CD4-positive, alpha-beta T cell treated with Interleukin-17A for 4 hours (primary cell): ENCODE measurements around the gene GPR15.
A peak's percentile ranks its signal among the peaks of the same experiment; 100 is the strongest.

ENCODE experiments used
- DNase-seq: peaks from one replicate; pipeline ENCODE4 v3.0.0-alpha.2; 2020; ENCODE audit warnings: mixed read lengths

The GPR15 gene

DNA sequence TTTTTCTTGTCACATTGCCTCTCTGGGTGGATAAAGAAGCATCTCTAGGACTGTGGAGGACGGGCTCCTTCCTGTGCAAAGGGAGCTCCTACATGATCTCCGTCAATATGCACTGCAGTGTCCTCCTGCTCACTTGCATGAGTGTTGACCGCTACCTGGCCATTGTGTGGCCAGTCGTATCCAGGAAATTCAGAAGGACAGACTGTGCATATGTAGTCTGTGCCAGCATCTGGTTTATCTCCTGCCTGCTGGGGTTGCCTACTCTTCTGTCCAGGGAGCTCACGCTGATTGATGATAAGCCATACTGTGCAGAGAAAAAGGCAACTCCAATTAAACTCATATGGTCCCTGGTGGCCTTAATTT, 478 bp downstream of the GPR15 start:
- DNase-seq: no peak

DNA sequence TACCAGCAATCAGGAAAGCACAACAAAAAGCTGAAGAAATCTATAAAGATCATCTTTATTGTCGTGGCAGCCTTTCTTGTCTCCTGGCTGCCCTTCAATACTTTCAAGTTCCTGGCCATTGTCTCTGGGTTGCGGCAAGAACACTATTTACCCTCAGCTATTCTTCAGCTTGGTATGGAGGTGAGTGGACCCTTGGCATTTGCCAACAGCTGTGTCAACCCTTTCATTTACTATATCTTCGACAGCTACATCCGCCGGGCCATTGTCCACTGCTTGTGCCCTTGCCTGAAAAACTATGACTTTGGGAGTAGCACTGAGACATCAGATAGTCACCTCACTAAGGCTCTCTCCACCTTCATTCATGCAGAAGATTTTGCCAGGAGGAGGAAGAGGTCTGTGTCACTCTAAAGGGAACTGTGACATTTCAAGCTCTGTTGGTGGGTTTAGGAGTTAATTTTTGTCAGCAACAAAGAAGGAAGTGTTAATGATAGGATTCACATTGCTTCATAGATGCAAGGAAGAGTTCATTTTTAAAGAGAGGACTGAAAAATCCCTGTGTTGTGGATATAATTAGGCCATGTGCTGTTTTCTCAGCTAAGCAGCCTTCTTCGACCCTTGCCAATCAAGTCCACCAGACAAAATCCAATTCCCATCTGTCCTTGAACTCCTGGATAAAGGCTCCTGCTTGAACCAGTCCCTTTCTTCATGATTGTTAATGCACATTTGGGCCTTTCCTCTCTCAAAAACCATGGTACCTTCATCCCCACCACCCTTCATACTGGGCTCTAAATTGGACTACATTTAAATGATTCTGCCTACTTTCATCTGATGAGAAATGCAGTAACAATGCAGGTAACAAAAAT, 1.2 kb downstream of the GPR15 start:
- no peak for DNase-seq

DNA sequence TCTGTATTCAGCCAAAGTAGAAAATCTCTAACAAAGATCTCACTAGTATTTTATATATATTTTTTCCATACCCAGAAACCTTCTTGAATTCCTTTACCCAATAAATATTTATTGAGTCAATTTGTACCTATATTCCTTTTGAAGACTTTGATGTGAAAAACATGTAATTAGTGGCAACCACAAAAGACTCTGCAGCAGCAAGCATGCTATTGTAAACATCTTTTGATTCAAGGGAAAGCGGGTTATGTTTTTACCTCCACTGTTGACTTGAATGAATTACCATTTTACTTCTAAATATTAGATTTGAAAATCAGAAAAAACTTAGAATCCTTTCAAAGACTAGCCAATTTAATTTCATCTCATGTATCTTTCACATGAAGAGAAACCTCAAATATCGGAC, 2.4 kb downstream of the GPR15 start:
- DNase-seq: no peak

DNA sequence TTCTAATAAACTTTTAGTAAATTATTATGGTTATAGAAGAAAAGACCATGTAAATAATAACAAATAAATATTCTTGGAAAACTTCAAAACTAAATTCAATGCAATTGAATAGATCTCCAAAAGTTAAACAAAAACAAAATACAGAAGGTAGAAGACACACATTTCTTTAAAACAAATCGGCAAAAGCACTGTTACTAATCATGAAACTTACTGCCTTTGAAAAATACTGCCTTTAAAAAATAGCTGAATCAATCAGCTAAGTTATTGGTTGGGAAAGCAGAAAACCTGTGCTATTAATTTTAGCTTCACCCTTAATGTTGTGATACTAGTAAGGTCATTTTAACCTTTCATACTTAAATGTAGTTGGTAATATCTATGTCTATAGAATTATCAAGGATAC, 3.0 kb downstream of the GPR15 start:
- no peak for DNase-seq

DNA sequence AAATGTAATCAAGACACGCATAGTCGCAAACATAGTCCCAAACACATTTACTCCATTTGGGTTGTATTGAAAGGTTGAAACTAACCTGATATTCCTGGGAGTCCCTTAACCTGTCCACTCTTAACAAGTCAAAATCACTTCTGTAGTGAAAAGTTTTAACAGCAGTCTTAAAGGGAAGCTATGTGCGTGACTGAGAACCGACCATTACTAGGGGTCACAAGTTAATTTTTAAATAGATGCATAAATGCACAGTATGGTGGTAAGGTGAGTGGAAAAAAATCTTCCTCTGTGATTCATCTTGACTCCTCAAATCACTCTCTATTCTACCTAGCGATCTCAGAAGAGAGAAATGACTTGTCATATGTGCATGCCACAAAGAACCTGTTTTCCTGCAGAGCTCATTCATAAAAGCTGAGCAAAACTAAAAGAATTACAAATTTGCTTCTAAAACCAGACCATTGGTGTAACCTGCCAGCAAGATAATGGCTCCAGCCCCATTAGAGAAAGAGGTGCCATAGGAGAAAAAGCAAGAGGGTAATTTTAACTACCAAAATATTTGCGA, 4.8 kb downstream of the GPR15 start:
- DNase-seq: no peak

DNA sequence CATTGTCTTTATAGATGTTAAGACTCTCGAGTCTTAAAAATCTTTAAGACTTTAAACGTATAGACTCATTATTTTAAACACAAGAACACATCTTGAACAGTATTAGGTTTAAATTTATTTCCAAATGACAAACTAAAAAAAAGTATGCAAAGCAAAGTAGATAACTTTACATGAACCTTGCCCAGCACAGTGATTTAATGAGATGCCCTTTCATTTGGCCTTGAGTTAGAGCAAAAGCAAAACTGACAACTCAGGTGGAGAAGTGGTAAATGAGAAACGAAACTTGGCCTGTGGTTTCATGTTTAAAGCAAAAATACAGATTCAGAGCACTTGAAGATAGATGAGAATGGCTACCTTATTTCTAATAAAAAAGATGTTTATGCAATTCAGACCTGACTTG, 8.6 kb downstream of the GPR15 start:
- DNase-seq: no peak

DNA sequence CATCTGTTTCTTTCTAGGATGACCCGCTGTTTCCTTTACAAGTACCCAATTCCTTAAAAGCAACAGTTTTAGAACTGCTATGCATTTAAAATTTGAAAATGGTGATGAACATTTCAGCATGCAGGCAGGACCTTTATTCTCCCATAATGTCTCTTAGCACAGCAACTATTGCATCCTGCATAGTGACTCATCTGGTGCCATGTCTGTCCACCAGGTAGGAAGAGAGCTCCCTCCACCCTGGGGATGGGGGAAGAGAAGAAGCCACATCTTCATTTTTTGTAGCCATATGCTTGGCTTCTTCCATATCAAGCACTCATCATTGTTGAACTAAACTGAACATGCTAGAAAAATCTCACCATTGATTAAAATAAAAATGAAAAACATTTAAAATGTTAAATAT, 9.9 kb downstream of the GPR15 start:
- DNase-seq: no peak

DNA sequence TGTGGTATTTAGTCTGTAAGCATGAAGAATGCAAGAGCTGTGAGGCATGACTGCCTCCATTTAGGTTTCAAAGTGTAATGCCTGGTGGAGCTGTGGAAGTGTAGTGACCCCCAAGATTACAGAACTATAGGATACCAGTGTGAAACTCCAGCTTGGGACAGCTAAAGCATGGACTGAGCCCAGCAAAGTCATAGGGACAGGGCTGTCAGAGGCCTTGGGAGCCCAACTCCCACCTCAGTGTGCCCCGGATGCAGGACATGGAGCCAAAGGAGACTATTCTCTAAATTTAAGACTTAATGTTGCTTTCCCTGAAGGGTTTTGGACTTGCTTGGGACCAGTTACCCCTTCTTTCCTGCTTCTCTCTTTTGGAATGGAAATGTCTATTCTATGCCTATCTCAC, 10.8 kb downstream of the GPR15 start:
- DNase-seq: no peak

DNA sequence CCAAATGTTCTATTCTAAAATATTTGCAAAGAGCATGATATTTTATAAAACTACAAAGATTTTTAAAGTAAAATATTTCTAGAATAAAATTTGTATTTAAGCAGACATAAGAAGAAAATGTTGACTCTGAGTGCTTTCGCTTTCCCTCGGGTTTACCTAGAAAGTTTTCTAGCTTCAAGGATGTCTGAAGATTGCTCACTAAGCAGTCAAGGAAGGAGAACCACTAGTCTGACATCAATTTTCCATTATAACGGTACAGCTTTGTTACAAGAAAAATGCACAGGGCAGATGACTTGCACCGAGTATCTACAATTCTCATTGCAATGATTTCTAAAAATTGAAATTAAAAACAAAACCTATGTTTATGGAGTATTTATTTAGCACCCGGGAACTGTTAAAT, 14.2 kb downstream of the GPR15 start:
- no peak for DNase-seq

DNA sequence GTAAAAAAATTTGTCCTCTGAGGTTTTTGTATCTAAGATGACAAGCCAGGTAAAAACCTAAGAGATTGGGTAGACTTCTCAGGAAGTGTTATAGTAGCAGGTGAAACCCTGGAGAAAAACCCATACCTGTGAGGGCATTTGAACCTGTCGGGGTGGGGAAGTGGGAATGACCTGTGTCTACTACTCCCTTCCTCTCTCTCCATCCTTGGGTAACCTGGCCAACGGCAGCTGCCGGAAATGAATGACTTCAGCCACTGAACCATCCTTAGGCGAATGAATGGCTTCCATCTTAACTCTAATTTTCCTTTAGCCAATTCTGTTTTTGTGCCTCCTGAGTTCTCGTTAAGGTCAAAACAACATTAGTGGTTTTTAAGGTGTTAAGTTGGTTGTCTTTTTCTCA, 16.8 kb downstream of the GPR15 start:
- DNase-seq: no peak

DNA sequence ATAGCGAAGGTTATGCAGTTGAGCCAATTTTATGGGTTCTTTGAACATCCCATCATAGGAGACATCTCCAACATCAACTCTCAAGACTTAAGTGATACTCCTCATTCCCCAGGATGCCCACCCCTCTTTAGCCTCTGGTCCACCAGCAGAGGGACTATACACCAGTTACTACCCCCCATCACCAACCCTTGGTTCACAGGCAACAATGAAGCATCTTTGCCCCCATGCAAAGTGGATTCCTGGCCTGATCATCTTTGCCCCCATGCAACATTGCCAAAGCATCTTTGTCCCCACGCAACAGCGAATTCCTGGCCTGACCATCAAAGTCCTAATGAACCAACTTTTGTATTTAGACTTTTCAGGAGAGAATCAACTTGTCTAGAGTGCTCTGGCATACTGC, 19.1 kb downstream of the GPR15 start:
- no peak for DNase-seq

DNA sequence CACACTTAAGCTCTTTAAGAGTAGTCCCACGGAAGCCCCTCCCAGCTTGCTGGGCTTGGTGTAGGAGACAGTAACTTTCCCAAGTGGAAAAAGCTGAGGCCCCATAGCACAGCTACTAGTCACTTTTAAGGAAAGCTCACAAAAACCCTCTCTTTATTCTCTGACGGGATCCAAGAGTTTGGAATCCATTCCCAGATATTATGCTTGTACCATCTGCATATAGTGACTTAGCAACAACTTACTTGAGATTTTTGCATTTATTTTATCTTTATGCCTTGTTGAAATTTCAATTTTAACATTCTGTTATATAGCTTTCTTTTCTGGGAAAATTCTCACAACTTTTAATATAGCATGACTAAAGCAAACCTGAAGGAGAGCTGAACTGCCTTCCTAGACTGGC, 19.5 kb downstream of the GPR15 start:
- no peak for DNase-seq

DNA sequence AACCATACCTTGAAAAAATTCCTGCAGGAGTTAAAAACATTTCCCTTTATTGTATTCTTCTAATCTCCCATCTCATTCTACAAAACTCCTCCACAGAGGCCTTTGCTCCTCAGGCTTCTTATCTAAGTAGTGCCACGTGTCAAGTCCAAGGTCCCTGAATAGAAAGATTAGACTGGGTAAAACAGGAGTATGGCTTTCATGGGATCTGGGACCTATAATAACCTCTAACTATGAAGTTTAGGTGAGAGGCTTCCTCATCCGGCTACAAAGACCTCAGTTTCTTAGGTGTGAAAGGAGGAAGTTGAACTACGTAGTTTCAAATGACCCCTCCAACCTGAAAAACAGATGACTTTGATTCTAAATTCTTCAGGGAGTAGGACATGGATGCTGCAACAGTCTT, 20.0 kb downstream of the GPR15 start:
- DNase-seq: no peak

DNA sequence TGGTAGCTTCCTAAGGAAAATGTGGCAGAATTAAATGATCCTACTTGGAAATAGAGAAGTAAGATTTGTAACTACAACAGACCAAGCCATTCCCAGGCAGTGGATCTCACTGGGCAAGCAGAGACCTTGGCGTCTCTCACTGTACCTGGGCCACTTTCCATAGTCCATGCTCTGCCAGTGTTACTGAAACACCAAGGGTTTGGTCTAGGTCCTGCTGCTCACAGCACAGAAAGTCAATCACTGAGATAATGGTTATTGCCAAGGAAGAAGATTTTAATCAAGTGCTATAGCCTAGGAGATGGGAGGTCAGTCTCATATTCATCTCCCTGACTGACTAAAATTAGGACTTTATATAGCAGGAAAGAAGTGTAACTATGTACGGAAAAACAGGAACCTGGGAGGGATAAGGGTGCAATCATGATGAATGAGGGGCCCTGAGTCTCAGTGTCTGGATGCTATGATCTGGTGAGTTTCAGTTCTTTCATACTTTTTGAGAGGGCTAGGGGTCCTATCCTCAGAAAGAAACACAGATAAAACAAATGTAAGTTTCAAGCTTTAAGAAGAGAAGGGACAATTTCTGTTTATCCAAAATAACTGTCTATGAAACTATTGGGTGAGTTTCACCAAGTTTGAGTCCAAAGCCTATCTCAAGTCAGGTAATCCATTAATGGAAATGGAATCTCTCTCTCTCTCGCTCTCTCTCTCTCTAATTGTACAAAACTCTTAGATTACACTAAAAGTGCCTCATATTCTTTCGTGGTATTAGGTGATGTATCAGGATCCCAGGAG, 20.6 kb downstream of the GPR15 start:
- no peak for DNase-seq

DNA sequence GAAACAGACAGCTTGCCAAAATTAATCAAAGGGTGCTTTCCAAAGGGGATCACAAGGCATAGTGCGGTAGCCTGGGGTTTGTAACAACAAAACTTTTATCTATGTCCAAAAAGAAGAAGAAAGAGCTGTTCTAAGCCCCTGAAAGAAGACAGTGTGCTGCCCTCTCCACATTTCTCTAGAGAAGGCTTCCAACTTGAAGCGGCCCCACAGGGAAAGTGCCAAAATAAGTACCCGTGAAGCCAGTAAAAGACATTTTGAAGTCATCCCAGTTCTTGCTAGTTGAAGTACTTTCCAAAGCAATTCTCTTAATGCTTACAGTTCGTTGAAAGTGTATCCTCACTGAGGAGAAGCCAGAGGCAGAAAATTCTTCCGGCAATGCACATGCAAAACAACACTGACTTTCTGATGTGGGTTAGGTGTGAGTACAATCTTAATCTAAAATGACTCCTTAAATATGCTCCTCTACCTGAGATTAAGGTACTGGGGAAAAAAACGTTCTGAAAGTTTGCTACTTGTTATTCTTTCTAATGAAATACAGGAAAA, 21.3 kb downstream of the GPR15 start:
- peak; percentile 23 for DNase-seq

DNA sequence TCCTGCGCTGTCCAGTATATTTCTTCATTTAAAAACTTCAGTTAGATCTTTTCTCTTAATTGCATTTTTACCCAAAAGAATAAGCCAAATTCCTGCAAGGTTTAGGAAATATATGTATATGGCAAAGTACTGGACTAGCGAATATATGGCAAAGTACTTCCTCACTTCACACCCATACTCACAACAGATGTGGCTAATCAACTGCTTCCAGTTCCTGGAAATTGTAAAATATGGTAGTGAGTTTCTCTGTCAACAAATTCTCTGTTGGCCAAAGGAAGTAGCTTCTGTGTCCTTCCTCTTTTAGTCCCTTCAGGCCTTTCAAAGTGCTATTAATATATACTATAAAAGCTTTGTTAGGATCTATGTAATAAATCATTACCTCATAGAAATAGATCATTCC, 22.0 kb downstream of the GPR15 start:
- no peak for DNase-seq

DNA sequence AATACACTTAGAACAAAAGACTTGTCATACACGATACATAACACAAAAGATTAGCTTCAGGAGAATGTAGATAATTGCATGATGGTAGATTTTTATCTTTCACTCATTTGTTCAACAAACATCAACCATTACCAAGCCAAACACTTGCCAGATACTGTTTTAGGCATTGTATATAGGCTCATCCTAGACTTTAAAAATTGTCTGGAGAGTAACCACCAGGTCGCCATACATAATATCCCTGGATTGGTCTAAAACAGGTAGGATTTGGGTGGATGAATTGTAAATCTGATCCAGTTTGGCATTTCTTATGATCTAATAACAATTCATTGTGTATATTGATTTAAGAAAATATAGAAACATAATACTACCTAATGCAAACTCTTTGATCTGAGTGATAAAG, 22.8 kb downstream of the GPR15 start:
- no peak for DNase-seq

DNA sequence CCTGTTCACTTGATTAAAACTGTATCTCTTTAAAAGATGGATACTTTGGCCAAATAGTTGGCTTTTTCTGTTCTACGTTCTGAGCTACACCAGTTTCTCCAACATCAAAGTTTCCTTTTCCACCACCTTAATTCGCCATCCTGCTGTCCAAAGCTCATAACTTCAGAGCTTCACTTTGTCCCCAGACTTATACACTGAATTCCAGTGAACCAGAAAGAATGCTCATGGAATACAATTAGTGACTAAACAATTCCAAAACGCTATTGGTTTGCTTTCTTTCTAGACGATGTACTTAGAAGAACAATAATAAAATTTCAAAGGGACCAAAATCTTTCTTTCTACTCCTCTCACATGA, 23.2 kb downstream of the GPR15 start:
- no peak for DNase-seq

DNA sequence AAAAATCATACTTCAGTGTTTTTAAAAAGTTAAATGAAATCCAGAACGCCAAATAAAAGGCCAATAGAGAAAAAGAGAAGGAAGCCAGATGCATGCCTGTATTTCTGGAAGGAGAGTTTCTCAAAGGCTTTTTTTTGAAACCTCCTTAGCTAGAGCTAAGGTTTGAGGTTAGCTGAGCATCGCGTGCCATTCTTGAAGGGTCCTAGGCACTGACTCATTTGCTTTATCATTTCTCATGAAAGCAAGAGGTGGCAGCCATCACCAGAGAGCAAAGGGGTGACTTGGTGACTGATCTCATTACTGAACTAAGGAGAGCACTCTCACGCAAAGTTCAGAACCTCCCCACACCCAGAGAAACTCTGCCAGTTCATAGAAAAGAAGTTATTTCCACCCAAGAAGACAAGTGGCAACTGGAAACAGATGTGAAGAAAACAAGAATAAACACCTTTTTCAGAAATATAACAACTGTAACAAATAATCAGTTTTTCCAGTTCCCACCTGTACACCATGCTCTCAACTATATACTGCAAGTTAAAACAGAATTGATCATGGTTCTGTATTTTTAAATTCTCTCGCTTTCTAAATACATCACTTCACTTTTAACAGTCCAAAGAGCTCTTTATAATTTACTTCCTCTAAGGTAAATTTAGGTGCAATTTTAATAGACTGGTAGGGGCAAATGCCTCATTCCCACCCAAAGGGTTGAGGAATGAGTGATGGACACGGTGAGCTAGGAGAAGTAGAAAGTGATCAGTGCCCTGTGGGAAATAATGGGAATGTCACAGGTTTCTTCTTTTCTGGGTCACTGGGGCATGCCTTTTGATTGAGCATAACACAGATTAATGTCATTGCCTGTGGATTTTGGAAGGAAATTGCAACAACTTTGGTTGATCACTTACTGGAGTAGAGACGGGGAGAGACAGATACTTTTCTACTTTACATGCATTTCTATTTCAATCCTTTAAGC, 24.7 kb downstream of the GPR15 start:
- peak; percentile 75 for DNase-seq

DNA sequence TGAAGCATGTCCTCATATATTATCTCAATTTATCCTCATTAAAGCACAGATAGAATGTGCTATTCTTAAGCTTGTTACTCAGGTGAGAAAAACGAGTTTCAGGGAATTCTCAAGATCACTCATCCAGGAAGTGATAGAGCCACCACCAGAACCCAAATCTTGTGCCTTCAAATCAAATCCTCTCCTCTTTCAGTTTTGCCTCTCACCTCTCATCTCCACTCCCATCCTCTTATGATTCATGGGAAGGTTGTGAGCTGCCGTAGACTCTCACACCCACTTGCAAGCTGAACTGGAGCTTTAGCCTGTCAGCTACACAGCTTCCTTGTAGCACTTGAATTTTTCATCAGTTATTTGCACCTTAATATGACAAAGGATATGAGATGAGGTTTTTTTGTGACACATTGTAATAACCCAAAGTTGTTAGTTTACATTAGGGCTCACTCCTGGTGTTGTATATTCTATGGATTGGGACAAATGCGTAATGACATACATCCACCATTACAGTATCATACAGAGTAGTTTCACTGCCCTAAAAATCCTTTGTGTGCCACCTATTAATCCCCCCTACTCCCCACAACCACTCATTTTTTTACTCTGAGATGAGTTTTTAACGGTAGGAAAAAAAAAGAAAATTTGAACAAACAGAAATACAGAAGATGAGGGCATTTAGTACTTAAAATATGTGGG, 25.7 kb downstream of the GPR15 start:
- peak; percentile 58 for DNase-seq

DNA sequence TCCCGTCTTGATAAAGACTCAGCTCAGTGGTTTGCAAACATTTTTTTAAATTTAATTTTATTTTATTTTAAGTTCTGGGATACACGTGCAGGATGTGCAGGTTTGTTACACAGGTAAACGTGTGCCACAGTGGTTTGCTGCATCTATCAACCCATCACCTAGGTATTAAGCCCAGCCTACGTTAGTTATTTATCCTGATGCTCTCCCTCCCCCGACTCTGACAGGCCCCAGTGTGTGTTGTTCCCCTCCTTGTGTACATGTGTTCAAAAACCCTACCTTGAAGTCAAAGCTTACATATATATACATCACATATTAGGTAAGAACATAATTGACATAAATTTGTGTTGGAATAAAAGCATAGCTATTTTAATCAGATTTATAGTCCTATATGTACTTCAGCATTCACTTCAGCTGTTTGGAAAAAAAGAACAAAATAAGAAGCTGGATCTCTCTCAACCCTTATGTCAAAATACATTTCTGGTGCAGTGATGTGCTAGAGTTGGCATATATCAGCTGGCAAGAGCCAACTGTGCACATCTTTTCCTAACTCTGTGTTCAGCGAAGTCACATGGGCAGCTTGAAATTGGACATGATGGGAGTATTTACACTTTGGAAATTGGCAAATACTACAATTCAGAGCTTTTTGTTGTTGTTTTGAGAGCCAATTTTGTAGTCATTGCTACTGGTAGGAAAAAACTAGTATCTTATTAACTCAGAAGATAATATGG, 26.5 kb downstream of the GPR15 start:
- peak; percentile 24 for DNase-seq
